Cardiac fibroblast (primary cell): ENCODE measurements around the gene DHTKD1.

Experiments used
- DNase-seq, 2 donors: peaks; one replicate each; pipeline versions ENCODE4 v3.0.0 to v3.0.0-alpha.2; 2010; ENCODE audit warnings: low read depth in 2 of 2
- H3K4me3 ChIP-seq, 2 donors: replicated peaks in 1 of 2; 1 replicate in 1 of 2; 2 replicates in 1 of 2; pipeline ENCODE4 v1.5.1; 2011; ENCODE audit warnings: low read depth in 2 of 2, low read length in 2 of 2, mild to moderate bottlenecking in 2 of 2, moderate library complexity in 1 of 2
- CTCF ChIP-seq: IDR thresholded peaks from one replicate; pipeline ENCODE4 v1.5.1; 2011; ENCODE audit warnings: low read depth, mild to moderate bottlenecking, low read length, inconsistent platforms

The DHTKD1 gene

GRCh38 chr10:12031404-12031803, 37.4 kb upstream of the DHTKD1 start:
- DNase-seq, result no peak
- no peak overlapping the region for H3K4me3 ChIP-seq
- no peak for TF ChIP-seq CTCF

- no peak overlapping the region for H3K4me3 ChIP-seq
- no peak for TF ChIP-seq CTCF
- DNase-seq, result no peak
Observed at GRCh38 chr10:12036073-12036655, 32.6 kb upstream of the DHTKD1 start.

GRCh38 chr10:12041766-12042408, 26.9 kb upstream of the DHTKD1 start:
- TF ChIP-seq CTCF, result no peak
- peak; percentile 21 to 32 for DNase-seq
- peak overlapping the region; percentile 98 to 99 for H3K4me3 ChIP-seq

- DNase-seq, result peak in 1 of 2 donors; percentile 29
- no peak for TF ChIP-seq CTCF
- H3K4me3 ChIP-seq, result peak overlapping the region; percentile 98 to 99
Observed at GRCh38 chr10:12042409-12042796, 26.4 kb upstream of the DHTKD1 start.

- DNase-seq, result peak; percentile 99 to 100
Observed at GRCh38 chr10:12042797-12043651, 25.7 kb upstream of the DHTKD1 start, which contains the start of gene UPF2. Gene UPF2, minus strand, starts transcription at chr10:12042809. Its CDS starts 7,386 bp downstream, at chr10:12035423.

GRCh38 chr10:12045596-12045995, 23.2 kb upstream of the DHTKD1 start:
- no peak for TF ChIP-seq CTCF
- no peak overlapping the region for H3K4me3 ChIP-seq

More at GRCh38 chr10:12042797-12043651, 25.7 kb upstream of the DHTKD1 start, which contains the start of gene UPF2:
- peak within 1 kb of the TSS; percentile 98 to 99 for H3K4me3 ChIP-seq
- no peak for TF ChIP-seq CTCF

More at GRCh38 chr10:12045596-12045995, 23.2 kb upstream of the DHTKD1 start:
- DNase-seq, result no peak
